MM.1S (cell line): ENCODE data around the gene THRSP.
"Not testable (repeated sequence)": the region's sequence is repeated elsewhere in the genome, so short reads cannot be mapped to it uniquely, and the experiment has no call there.

Source experiments
- DNase-seq: peaks from one replicate; pipeline ENCODE4 v3.0.0-alpha.2; 2015
- H2AFZ ChIP-seq: fragments of 300-600 bp; sonication (generic); 2 replicates; pipeline ENCODE4 v1.6.0; 2016; ENCODE audit warnings: antibody characterized with exemption, low read length
- H3F3A ChIP-seq: fragments of 300-600 bp; sonication (generic); 2 replicates; pipeline ENCODE4 v1.6.1; 2016; ENCODE audit warnings: mild to moderate bottlenecking, antibody characterized with exemption, low read length, moderate library complexity, mixed read lengths; ENCODE audit not compliant: insufficient read depth
- H3K27ac ChIP-seq: fragments of 300-600 bp; sonication (generic); 2 replicates; pipeline ENCODE4 v1.5.1; 2016; ENCODE audit warnings: mild to moderate bottlenecking, low read length
- H3K27me3 ChIP-seq: fragments of 300-600 bp; sonication (generic); replicated peaks from 2 replicates; pipeline ENCODE4 v1.6.0; 2016; ENCODE audit warnings: low read length; ENCODE audit not compliant: insufficient read depth
- H3K36me3 ChIP-seq: fragments of 300-600 bp; sonication (generic); replicated peaks from 2 replicates; pipeline ENCODE4 v1.6.1; 2016; ENCODE audit warnings: mild to moderate bottlenecking, low read length, mixed read lengths; ENCODE audit not compliant: insufficient read depth
- H3K4me1 ChIP-seq: fragments of 300-600 bp; sonication (generic); 2 replicates; pipeline ENCODE4 v1.6.1; 2016; ENCODE audit warnings: low read length, mixed read lengths
- H3K4me2 ChIP-seq: fragments of 300-600 bp; sonication (generic); 2 replicates; pipeline ENCODE4 v1.6.0; 2016; ENCODE audit warnings: low read depth, low read length
- H3K4me3 ChIP-seq: fragments of 300-600 bp; sonication (generic); 2 replicates; pipeline ENCODE4 v1.5.1; 2016; ENCODE audit warnings: low read length, mixed read lengths
- H3K79me2 ChIP-seq: fragments of 300-600 bp; sonication (generic); 2 replicates; pipeline ENCODE4 v1.6.1; 2016; ENCODE audit warnings: mixed run types, low read length, mixed read lengths
- H3K9ac ChIP-seq: fragments of 300-600 bp; sonication (generic); 2 replicates; pipeline ENCODE4 v1.6.1; 2016; ENCODE audit warnings: low read length, mixed read lengths
- H3K9me2 ChIP-seq: fragments of 300-600 bp; sonication (generic); replicated peaks from 2 replicates; pipeline ENCODE4 v1.6.1; 2016; ENCODE audit warnings: mild to moderate bottlenecking, low read length, mixed read lengths; ENCODE audit not compliant: insufficient read depth
- H3K9me3 ChIP-seq: fragments of 300-600 bp; sonication (generic); replicated peaks from 2 replicates; pipeline ENCODE4 v1.6.1; 2016; ENCODE audit warnings: mild to moderate bottlenecking, low read length, mixed read lengths; ENCODE audit not compliant: insufficient read depth
- H4K20me1 ChIP-seq: fragments of 300-600 bp; sonication (generic); 2 replicates; pipeline ENCODE4 v1.6.1; 2016; ENCODE audit warnings: mild to moderate bottlenecking, low read length, moderate library complexity, mixed read lengths; ENCODE audit not compliant: insufficient read depth
- CTCF ChIP-seq: fragments of 300-600 bp; sonication (generic); IDR thresholded peaks from 2 replicates; pipeline ENCODE4 v1.5.1; 2016; ENCODE audit warnings: antibody characterized with exemption, low read length, mixed read lengths
- EZH2 ChIP-seq: fragments of 300-600 bp; sonication (generic); optimal IDR thresholded peaks from 2 replicates; pipeline ENCODE3; 2017; ENCODE audit warnings: low read depth, mild to moderate bottlenecking, antibody characterized with exemption, low read length, mixed read lengths
- EZH2phosphoT487 ChIP-seq: fragments of 300-600 bp; sonication (generic); IDR thresholded peaks from 2 replicates; pipeline ENCODE4 v1.6.1; 2018; ENCODE audit warnings: antibody characterized with exemption, low read length

Gene THRSP

GRCh38 chr11:78039391-78039918, 24.2 kb upstream of the THRSP start:
- DNase-seq = no peak
- Histone ChIP-seq H3K9me2 (no peaks in the 10 kb centered on the region), H3K27ac (no peak overlapping the region), H3K4me1 (peaks cover 3% of the 10 kb centered on the region; the same call in 1 of the 2 replicates), H3K79me2 (no peaks in the 10 kb centered on the region), H3K4me3 (0 out of 2 replicates have a peak overlapping the region, but pooled peaks have one; percentile 44), H3K9me3 (no peaks in the 10 kb centered on the region), H2AFZ (peak overlapping the region; percentile 74), H3K36me3 (no peaks in the 10 kb centered on the region), H3K27me3 (no peaks in the 10 kb centered on the region), H3F3A (no peaks in the 10 kb centered on the region), H3K4me2 (peak overlapping the region; percentile 28), H3K9ac (peak overlapping the region; percentile 35; the same call in 1 of the 2 replicates), H4K20me1 (no peaks in the 10 kb centered on the region)
- TF ChIP-seq EZH2 = no peak
- no peak for TF ChIP-seq CTCF
- TF ChIP-seq EZH2phosphoT487 = no peak

DNA sequence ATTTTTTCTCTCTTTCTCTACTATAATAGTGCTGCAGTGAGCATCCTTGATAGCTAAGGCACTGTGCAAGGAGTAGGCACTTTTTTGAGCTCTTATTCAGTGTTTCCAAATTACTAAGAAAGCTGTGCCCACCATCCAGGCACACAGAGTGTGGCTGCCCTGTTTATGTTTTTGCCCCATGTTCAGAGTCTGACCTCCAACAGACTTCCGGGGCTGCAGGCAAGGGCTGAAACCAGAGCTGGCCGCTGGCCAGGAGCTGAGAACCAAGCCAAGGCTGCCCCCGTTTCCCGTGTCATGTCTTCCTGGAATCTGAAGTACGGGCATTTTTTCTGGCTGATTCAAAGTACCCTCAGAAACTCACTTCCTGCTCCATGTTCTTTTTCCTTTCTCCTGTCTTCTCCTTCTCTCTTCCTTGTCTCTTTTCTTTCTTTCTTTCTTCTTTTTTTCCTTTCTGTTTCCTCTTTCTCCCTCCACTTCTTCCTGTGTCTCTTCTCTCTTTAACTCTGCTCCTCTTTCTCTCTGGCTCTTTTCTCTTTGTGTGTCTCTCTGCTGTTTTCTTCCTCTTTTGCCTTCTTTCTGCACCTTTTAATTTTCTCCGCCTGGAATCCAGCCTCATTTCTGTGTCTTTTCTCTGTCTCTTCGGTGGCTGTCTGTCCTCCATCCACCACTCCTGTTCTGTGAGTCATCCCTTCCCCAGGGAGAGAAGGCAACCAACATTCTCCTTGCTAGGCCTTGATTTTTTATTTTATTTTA, 23.6 kb upstream of the THRSP start:
- H3K4me1 ChIP-seq = peaks cover 3% of the 10 kb centered on the region; the same call in 1 of the 2 replicates
- H3K4me3 ChIP-seq = peak overlapping the region; percentile 44
- H3K27me3 ChIP-seq = no peaks in the 10 kb centered on the region
- H3K79me2 ChIP-seq = no peaks in the 10 kb centered on the region
- H3K27ac ChIP-seq = no peak overlapping the region
- H3F3A ChIP-seq = no peaks in the 10 kb centered on the region
- H3K9ac ChIP-seq = peak overlapping the region; percentile 35; the same call in 1 of the 2 replicates
- peak; percentile 47 for DNase-seq
- no peaks in the 10 kb centered on the region for H4K20me1 ChIP-seq
- H2AFZ ChIP-seq = peak overlapping the region; percentile 74
- TF ChIP-seq EZH2 (no peak), CTCF (no peak), EZH2phosphoT487 (no peak)
- H3K9me2 ChIP-seq = no peaks in the 10 kb centered on the region
- no peaks in the 10 kb centered on the region for H3K36me3 ChIP-seq
- no peaks in the 10 kb centered on the region for H3K9me3 ChIP-seq
- H3K4me2 ChIP-seq = peak overlapping the region; percentile 28

DNA sequence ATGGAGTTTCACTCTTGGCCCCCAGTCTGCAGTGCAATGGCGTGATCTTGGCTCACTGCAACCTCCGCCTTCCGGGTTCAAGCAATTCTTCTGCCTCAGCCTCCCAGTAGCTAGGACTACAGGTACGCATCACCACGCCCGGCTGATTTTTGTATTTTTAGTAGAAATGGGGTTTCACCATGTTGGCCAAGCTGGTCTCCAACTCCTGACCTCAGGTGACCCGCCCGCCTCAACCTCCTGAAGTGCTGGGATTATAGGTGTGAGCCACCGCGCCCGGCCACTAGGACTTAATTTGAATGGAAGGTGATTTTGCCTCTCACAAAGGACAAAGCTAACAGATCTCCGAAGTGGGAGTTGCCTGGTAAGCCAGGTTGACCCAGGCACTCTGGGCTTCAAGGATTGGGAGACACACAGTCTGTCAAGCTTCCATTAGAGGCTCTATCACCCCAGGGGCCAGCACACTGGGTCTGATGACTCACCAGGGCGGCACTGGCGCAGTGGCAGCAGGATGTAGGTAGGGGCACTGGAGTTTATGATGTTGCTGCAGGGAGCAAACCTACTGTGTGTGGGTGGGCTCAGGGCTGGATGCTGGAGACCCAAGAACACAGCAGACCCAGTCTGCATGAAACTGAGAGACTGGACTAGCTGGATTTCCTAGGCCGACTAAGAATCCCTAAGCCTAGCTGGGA, 22.8 kb upstream of the THRSP start:
- H4K20me1 ChIP-seq = no peaks in the 10 kb centered on the region
- no peaks in the 10 kb centered on the region for H3K9me2 ChIP-seq
- H3K9ac ChIP-seq = no peak overlapping the region
- no peak overlapping the region for H2AFZ ChIP-seq
- H3K4me3 ChIP-seq = no peak overlapping the region
- no peaks in the 10 kb centered on the region for H3K36me3 ChIP-seq
- no peaks in the 10 kb centered on the region for H3F3A ChIP-seq
- H3K4me2 ChIP-seq = no peak overlapping the region
- TF ChIP-seq EZH2phosphoT487 = no peak
- no peak for TF ChIP-seq CTCF
- TF ChIP-seq EZH2 = no peak
- no peaks in the 10 kb centered on the region for H3K9me3 ChIP-seq
- no peak for DNase-seq
- no peak overlapping the region for H3K27ac ChIP-seq
- H3K4me1 ChIP-seq = peaks cover 5% of the 10 kb centered on the region; the same call in 1 of the 2 replicates
- H3K27me3 ChIP-seq = no peaks in the 10 kb centered on the region
- no peaks in the 10 kb centered on the region for H3K79me2 ChIP-seq

DNA sequence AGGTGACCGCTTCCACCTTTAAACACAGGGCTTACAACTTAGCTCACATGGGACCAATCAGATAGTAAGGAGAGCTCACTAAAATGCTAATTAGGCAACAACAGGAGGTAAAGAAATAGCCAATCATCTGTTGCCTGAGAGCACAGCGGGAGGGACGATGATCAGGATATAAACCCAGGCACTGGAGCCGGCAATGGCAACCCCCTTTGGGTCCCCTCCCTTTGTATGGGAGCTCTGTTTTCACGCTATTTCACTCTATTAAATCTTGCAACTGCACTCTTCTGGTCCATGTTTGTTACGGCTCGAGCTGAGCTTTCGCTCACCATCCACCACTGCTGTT, 22.3 kb upstream of the THRSP start:
- not testable (repeated sequence) for H3K36me3 ChIP-seq, H2AFZ ChIP-seq, H3K27me3 ChIP-seq, H3K9me3 ChIP-seq, H3K9me2 ChIP-seq, H3K4me3 ChIP-seq, H3K4me1 ChIP-seq, H3K27ac ChIP-seq, H3K4me2 ChIP-seq, H3K79me2 ChIP-seq, H3F3A ChIP-seq, H4K20me1 ChIP-seq, DNase-seq, H3K9ac ChIP-seq
